A204.1 (cell line): ENCODE measurements around the gene CCS.
A peak's percentile ranks its signal among the peaks of the same experiment; 100 is the strongest.
"Not testable (repeated sequence)": the region's sequence is repeated elsewhere in the genome, so short reads cannot be mapped to it uniquely, and the experiment has no call there.

Experiments
- FAIRE-seq: peaks from 2 replicates; lab custom pipeline; 2012; peaks lifted over from hg19 to GRCh38; lab: Jason Lieb, UNC

Gene CCS

GRCh38 chr11:66592457-66593302, at the start of gene CCS, which contains the start of gene CCDC87:
Gene CCS (plus strand): TSS chr11:66593185. CDS start chr11:66593262, 77 bp downstream.
Gene CCDC87 (minus strand): TSS chr11:66593063. CDS start chr11:66593015, 48 bp downstream.
- FAIRE-seq, result no peak

- FAIRE-seq, result no peak
Observed at GRCh38 chr11:66543263-66544107, 49.5 kb upstream of the CCS start.

- not testable (repeated sequence) for FAIRE-seq
Observed at GRCh38 chr11:66544952-66545351, 48.0 kb upstream of the CCS start.

GRCh38 chr11:66545701-66546367, 47.2 kb upstream of the CCS start, which contains the start of gene ZDHHC24:
Gene ZDHHC24 (minus strand): TSS chr11:66546048. CDS start chr11:66546003, 45 bp downstream.
- FAIRE-seq, result peak; percentile 93

- FAIRE-seq, result no peak
Observed at GRCh38 chr11:66546368-66546965, 46.5 kb upstream of the CCS start, which contains the start of gene ACTN3. Gene ACTN3 (plus strand): TSS chr11:66546903. CDS start chr11:66546938, 35 bp downstream.

- FAIRE-seq, result no peak
Observed at GRCh38 chr11:66546966-66547661, 45.9 kb upstream of the CCS start.

- no peak for FAIRE-seq
Observed at GRCh38 chr11:66547662-66548009, 45.3 kb upstream of the CCS start.

- no peak for FAIRE-seq
Observed at GRCh38 chr11:66548041-66548440, 44.9 kb upstream of the CCS start.

- no peak for FAIRE-seq
Observed at GRCh38 chr11:66548774-66549630, 44.0 kb upstream of the CCS start.

GRCh38 chr11:66549696-66550095, 43.3 kb upstream of the CCS start:
- no peak for FAIRE-seq

GRCh38 chr11:66550887-66551286, 42.1 kb upstream of the CCS start:
- FAIRE-seq, result no peak

- no peak for FAIRE-seq
Observed at GRCh38 chr11:66554602-66555001, 38.4 kb upstream of the CCS start.

- no peak for FAIRE-seq
Observed at GRCh38 chr11:66555416-66555815, 37.6 kb upstream of the CCS start.

- no peak for FAIRE-seq
Observed at GRCh38 chr11:66556086-66556485, 36.9 kb upstream of the CCS start.

- FAIRE-seq, result no peak
Observed at GRCh38 chr11:66557733-66558326, 35.2 kb upstream of the CCS start.

- no peak for FAIRE-seq
Observed at GRCh38 chr11:66559142-66559865, 33.7 kb upstream of the CCS start.

GRCh38 chr11:66559866-66560676, 32.9 kb upstream of the CCS start:
- no peak for FAIRE-seq
